PC-9 (cell line): Measurements from ENCODE around the gene SAMHD1.

Experiments used
- EZH2 ChIP-seq: fragments of 200-600 bp; sonication (generic); IDR thresholded peaks from 2 replicates; pipeline ENCODE4 v1.8.0; 2017; ENCODE audit warnings: antibody characterized with exemption, low read depth
- TF ChIP-seq, protein P1 (sequence below): fragments of 200-600 bp; sonication (generic); conservative IDR thresholded peaks from 2 replicates; pipeline ENCODE4 v1.6.1; 2017; ENCODE audit warnings: mixed run types, antibody characterized with exemption, mild to moderate bottlenecking, moderate library complexity

- TF ChIP-seq, protein P1, sequence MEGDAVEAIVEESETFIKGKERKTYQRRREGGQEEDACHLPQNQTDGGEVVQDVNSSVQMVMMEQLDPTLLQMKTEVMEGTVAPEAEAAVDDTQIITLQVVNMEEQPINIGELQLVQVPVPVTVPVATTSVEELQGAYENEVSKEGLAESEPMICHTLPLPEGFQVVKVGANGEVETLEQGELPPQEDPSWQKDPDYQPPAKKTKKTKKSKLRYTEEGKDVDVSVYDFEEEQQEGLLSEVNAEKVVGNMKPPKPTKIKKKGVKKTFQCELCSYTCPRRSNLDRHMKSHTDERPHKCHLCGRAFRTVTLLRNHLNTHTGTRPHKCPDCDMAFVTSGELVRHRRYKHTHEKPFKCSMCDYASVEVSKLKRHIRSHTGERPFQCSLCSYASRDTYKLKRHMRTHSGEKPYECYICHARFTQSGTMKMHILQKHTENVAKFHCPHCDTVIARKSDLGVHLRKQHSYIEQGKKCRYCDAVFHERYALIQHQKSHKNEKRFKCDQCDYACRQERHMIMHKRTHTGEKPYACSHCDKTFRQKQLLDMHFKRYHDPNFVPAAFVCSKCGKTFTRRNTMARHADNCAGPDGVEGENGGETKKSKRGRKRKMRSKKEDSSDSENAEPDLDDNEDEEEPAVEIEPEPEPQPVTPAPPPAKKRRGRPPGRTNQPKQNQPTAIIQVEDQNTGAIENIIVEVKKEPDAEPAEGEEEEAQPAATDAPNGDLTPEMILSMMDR, result no peak
- TF ChIP-seq EZH2, result no peak
These were observed 651 bp upstream of the SAMHD1 start for GRCh38 chr20:36951979-36952738.
